Vein endothelial cell (primary cell): ENCODE results near the gene MIS18BP1. TPM values are rescaled to one million over a fixed set of nuclear protein-coding genes. Genes with fewer than 3 reads are reported as not detected.

Experiments used
- small RNA-seq: library from RNA; depleted of rRNA; stranded (forward); fragments of <200 nt; gene quantifications from one replicate; pipeline ENCODE3, GENCODE V24; 2012
- total RNA-seq: library from RNA; depleted of rRNA; stranded (reverse); fragments of >200 nt; gene quantifications from 2 replicates; pipeline ENCODE4 v1.2.3, GENCODE V29; 2012

Gene MIS18BP1
- total RNA-seq, result 22.9 and 40.8 TPM in 2 replicates

GRCh38 chr14:45253070-45253753 lies at the start of gene MIS18BP1:
Gene MIS18BP1 (minus strand): TSS chr14:45253202. CDS start chr14:45247286, 5,916 bp downstream.

Small RNAs within 50 kb of the gene (small RNA-seq; reads per million reads assigned to genes)
- not detected for gene RNU6-552P

Other genes with a start within 250 kb of the MIS18BP1 start
- 26.1 and 37.7 TPM in 2 replicates for gene PRPF39, start 169.1 kb downstream of the MIS18BP1 start, total RNA-seq
- 23.2 and 31.2 TPM in 2 replicates for gene FKBP3, start 118.7 kb downstream of the MIS18BP1 start, total RNA-seq
- gene FANCM, start 117.3 kb downstream of the MIS18BP1 start, total RNA-seq, result 10.5 and 15.0 TPM in 2 replicates